ENCODE data around the gene MAGI1. TPM values are rescaled to one million over a fixed set of nuclear protein-coding genes. Genes with fewer than 3 reads are reported as not detected.

Gene MAGI1
- polyA plus RNA-seq, 1 of the 3 experiments (the other 2 are of a cell fraction) = 10.3 TPM

DNA sequence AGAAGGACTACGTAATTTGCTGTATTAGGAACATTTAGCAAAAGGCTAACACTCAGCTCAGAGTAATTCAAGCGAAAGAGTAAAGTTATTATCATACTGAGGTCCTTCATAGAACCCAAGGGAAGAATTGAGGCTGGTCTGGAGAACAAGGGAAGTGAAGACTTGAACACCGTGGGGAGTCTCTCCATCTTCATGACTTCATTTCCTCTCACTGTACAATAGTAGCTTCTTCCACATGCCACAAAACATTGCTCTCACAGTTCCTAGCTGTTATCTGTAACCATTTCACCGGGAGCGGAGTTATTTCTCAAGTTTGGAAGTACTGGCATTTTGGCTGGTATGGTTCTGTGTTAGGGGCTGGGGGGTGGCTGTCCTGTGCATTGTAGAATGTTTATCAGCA, 69.7 kb downstream of the MAGI1 start:
- Histone ChIP-seq H3K9me3 (no peaks in the 10 kb centered on the region), H2AFZ (ENCODE audit: low read depth) (no peak overlapping the region), H3K4me1 (ENCODE audit: control insufficient read depth in 1 of 2, insufficient read depth in 2 of 2, low read depth in 1 of 2, low read length in 1 of 2) (peaks cover 0 to 20% of the 10 kb centered on the region in 2 experiments; a peak in 1 of 4 replicates), H3K4me3 (ENCODE audit: low read depth in 2 of 2, low read length in 1 of 2) (no peak overlapping the region), H4K20me1 (ENCODE audit: insufficient read depth) (no peaks in the 10 kb centered on the region), H3K36me3 (replicated peaks in 1 of 2; ENCODE audit: control insufficient read depth in 1 of 2, insufficient read depth in 2 of 2, low read length in 1 of 2) (no peaks in the 10 kb centered on the region), H3K9ac (no peak overlapping the region), H3K9me2 (no peaks in the 10 kb centered on the region), H3K4me2 (no peak overlapping the region), H3K79me2 (ENCODE audit: insufficient read depth) (peaks cover 58% of the 10 kb centered on the region), H3K27me3 (ENCODE audit: insufficient read depth) (no peaks in the 10 kb centered on the region), H3F3A (replicated peaks; ENCODE audit: insufficient read depth) (peaks cover 10% of the 10 kb centered on the region), H3K27ac (ENCODE audit: low read depth in 2 of 2, low read length in 1 of 2) (no peak overlapping the region)
- WGBS (ENCODE audit: low lambda C conversion rate) = 96% methylated on average over 5 of the region's 5 CpGs
- no peak for DNase-seq
- TF ChIP-seq GABPA (IDR thresholded peaks at IDR 0.05; ENCODE audit: low read depth) = no peak
- TF ChIP-seq, protein P1, sequence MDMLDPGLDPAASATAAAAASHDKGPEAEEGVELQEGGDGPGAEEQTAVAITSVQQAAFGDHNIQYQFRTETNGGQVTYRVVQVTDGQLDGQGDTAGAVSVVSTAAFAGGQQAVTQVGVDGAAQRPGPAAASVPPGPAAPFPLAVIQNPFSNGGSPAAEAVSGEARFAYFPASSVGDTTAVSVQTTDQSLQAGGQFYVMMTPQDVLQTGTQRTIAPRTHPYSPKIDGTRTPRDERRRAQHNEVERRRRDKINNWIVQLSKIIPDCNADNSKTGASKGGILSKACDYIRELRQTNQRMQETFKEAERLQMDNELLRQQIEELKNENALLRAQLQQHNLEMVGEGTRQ (IDR thresholded peaks at IDR 0.05; ENCODE audit: borderline replicate concordance, low read depth, low read length) = no peak
- TF ChIP-seq, protein P2, sequence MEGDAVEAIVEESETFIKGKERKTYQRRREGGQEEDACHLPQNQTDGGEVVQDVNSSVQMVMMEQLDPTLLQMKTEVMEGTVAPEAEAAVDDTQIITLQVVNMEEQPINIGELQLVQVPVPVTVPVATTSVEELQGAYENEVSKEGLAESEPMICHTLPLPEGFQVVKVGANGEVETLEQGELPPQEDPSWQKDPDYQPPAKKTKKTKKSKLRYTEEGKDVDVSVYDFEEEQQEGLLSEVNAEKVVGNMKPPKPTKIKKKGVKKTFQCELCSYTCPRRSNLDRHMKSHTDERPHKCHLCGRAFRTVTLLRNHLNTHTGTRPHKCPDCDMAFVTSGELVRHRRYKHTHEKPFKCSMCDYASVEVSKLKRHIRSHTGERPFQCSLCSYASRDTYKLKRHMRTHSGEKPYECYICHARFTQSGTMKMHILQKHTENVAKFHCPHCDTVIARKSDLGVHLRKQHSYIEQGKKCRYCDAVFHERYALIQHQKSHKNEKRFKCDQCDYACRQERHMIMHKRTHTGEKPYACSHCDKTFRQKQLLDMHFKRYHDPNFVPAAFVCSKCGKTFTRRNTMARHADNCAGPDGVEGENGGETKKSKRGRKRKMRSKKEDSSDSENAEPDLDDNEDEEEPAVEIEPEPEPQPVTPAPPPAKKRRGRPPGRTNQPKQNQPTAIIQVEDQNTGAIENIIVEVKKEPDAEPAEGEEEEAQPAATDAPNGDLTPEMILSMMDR (IDR thresholded peaks at IDR 0.05) = no peak
- no peak for TF ChIP-seq GATA2 (CRISPR knock-in tag; IDR thresholded peaks at IDR 0.05)
- ChIA-PET CTCF (interaction anchor here (1.3 kb wide), 1 partner anchor 147 kb away, joined by 3 read pairs; no protein-coding TSS in a partner anchor), POLR2A (interaction anchor here (1.4 kb wide), 1 partner anchor 9 kb away, joined by 4 read pairs; no protein-coding TSS in a partner anchor)

DNA sequence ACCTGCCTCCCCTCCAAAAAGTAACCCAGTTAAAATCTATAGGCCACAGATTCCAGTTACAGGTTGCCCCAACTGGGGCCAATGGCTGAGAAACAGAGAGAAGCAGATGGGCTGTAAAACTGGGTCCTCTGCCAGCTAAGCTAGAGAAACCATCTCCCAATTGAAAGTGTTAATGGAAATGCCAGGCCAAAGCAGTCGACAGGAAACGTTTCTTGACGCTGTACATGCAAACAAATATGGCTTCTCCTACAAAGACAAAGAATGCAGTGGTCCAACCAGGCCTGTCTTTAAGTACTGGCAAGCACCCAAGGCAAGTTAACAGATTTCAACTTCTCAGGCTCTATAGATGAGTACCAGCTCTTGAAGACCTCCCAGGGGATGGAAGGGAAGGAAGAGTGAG, 71.3 kb downstream of the MAGI1 start:
- H3K9me2 ChIP-seq = no peaks in the 10 kb centered on the region
- no peaks in the 10 kb centered on the region for H3K27me3 ChIP-seq (ENCODE audit: insufficient read depth)
- H3K4me3 ChIP-seq (ENCODE audit: low read depth in 2 of 2, low read length in 1 of 2) = no peak overlapping the region
- WGBS (ENCODE audit: low lambda C conversion rate) = no CpG with 5 or more reads among the region's 3 CpGs
- H3K4me2 ChIP-seq = no peak overlapping the region
- peaks cover 0 to 26% of the 10 kb centered on the region in 2 experiments; a peak in 1 of 4 replicates for H3K4me1 ChIP-seq (ENCODE audit: control insufficient read depth in 1 of 2, insufficient read depth in 2 of 2, low read depth in 1 of 2, low read length in 1 of 2)
- ChIA-PET CTCF (no interaction called here), POLR2A (no interaction called here)
- peaks cover 18% of the 10 kb centered on the region for H3F3A ChIP-seq (replicated peaks; ENCODE audit: insufficient read depth)
- no peaks in the 10 kb centered on the region for H3K9me3 ChIP-seq
- DNase-seq = no peak
- H3K36me3 ChIP-seq (replicated peaks in 1 of 2; ENCODE audit: control insufficient read depth in 1 of 2, insufficient read depth in 2 of 2, low read length in 1 of 2) = no peaks in the 10 kb centered on the region
- no peak overlapping the region for H3K27ac ChIP-seq (ENCODE audit: low read depth in 2 of 2, low read length in 1 of 2)
- no peak overlapping the region for H3K9ac ChIP-seq
- peaks cover 68% of the 10 kb centered on the region for H3K79me2 ChIP-seq (ENCODE audit: insufficient read depth)
- H2AFZ ChIP-seq (ENCODE audit: low read depth) = no peak overlapping the region
- H4K20me1 ChIP-seq (ENCODE audit: insufficient read depth) = no peaks in the 10 kb centered on the region
- TF ChIP-seq RCOR1 (IDR thresholded peaks at IDR 0.05; ENCODE audit: low read length) = no peak
- TF ChIP-seq YY1 (IDR thresholded peaks at IDR 0.05; ENCODE audit: low read depth) = no peak
- no peak for TF ChIP-seq MXI1 (IDR thresholded peaks at IDR 0.05; ENCODE audit: low read depth, low read length)
- TF ChIP-seq, protein P3, sequence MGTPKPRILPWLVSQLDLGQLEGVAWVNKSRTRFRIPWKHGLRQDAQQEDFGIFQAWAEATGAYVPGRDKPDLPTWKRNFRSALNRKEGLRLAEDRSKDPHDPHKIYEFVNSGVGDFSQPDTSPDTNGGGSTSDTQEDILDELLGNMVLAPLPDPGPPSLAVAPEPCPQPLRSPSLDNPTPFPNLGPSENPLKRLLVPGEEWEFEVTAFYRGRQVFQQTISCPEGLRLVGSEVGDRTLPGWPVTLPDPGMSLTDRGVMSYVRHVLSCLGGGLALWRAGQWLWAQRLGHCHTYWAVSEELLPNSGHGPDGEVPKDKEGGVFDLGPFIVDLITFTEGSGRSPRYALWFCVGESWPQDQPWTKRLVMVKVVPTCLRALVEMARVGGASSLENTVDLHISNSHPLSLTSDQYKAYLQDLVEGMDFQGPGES (IDR thresholded peaks at IDR 0.05; ENCODE audit: low read depth, low read length) = no peak
- no peak for TF ChIP-seq FOXM1 (IDR thresholded peaks at IDR 0.05; ENCODE audit: low read depth)
- TF ChIP-seq RXRA (IDR thresholded peaks at IDR 0.05; ENCODE audit: borderline replicate concordance, low read depth) = no peak
- TF ChIP-seq POLR2AphosphoS5 (IDR thresholded peaks at IDR 0.05; ENCODE audit: low read depth, low read length) = no peak
- no peak for TF ChIP-seq SMC3 (IDR thresholded peaks at IDR 0.05; ENCODE audit: low read depth, low read length)
- TF ChIP-seq MEF2A (IDR thresholded peaks at IDR 0.05; ENCODE audit: borderline replicate concordance, low read depth) = no peak
- no peak for TF ChIP-seq RFX5 (IDR thresholded peaks at IDR 0.05; ENCODE audit: low read length)
- TF ChIP-seq, protein P1 (IDR thresholded peaks at IDR 0.05; ENCODE audit: borderline replicate concordance, low read depth, low read length) = no peak
- no peak for TF ChIP-seq EP300 (IDR thresholded peaks at IDR 0.05; ENCODE audit: borderline replicate concordance in 1 of 2, low read depth in 1 of 2, low read length in 1 of 2)
- no peak for TF ChIP-seq TEAD4 (IDR thresholded peaks at IDR 0.05; ENCODE audit: borderline replicate concordance, insufficient read depth)
- TF ChIP-seq, protein P4, sequence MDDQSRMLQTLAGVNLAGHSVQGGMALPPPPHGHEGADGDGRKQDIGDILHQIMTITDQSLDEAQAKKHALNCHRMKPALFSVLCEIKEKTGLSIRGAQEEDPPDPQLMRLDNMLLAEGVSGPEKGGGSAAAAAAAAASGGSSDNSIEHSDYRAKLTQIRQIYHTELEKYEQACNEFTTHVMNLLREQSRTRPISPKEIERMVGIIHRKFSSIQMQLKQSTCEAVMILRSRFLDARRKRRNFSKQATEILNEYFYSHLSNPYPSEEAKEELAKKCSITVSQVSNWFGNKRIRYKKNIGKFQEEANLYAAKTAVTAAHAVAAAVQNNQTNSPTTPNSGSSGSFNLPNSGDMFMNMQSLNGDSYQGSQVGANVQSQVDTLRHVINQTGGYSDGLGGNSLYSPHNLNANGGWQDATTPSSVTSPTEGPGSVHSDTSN (IDR thresholded peaks at IDR 0.05) = no peak
- no peak for TF ChIP-seq GABPA (IDR thresholded peaks at IDR 0.05; ENCODE audit: low read depth)
- TF ChIP-seq, protein P2 (IDR thresholded peaks at IDR 0.05) = no peak
- TF ChIP-seq NFIC (IDR thresholded peaks at IDR 0.05; ENCODE audit: borderline replicate concordance) = no peak
- TF ChIP-seq, protein P5, sequence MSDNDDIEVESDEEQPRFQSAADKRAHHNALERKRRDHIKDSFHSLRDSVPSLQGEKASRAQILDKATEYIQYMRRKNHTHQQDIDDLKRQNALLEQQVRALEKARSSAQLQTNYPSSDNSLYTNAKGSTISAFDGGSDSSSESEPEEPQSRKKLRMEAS (IDR thresholded peaks at IDR 0.05; ENCODE audit: low read depth) = no peak

All from SK-N-SH (cell line).